ENCODE data around the gene EFCAB12.

DNA sequence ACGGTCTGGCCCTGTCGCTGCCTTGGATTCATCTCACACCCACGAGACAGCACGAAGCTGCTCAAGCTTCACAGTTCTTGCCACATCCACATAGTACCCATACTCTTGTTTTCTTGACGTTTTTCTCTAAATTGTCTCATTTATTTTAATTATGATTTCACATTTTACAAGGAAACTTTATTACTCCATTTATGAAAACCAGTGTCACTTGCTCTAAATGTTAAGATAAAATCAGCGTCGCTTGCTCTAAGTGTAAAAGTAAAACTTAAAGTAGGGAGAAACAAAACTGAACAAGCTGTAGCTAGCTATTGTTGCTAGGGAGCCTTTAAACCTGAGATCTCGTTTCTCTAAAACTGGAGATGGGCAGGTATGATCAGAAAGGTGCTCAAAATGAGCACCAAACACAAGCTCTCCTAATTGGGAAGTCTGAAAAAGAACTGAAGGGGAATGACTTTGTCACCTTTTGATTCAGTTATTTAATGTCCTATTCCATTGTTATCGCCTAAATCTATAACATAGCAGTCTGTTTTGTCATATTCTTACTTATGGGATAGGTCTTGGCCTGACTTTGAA, 12.3 kb upstream of the EFCAB12 start:
- TF ChIP-seq, protein P1, sequence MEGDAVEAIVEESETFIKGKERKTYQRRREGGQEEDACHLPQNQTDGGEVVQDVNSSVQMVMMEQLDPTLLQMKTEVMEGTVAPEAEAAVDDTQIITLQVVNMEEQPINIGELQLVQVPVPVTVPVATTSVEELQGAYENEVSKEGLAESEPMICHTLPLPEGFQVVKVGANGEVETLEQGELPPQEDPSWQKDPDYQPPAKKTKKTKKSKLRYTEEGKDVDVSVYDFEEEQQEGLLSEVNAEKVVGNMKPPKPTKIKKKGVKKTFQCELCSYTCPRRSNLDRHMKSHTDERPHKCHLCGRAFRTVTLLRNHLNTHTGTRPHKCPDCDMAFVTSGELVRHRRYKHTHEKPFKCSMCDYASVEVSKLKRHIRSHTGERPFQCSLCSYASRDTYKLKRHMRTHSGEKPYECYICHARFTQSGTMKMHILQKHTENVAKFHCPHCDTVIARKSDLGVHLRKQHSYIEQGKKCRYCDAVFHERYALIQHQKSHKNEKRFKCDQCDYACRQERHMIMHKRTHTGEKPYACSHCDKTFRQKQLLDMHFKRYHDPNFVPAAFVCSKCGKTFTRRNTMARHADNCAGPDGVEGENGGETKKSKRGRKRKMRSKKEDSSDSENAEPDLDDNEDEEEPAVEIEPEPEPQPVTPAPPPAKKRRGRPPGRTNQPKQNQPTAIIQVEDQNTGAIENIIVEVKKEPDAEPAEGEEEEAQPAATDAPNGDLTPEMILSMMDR (IDR thresholded peaks at IDR 0.05; ENCODE audit: insufficient read depth, low read depth, low read length), result no peak
- TF ChIP-seq EZH2 (IDR thresholded peaks at IDR 0.05; ENCODE audit: insufficient read depth, low read length), result no peak

All from astrocyte (in vitro differentiated cells and primary cell).